Caco-2 (cell line): ENCODE results near the gene CTXN1. TPM values are rescaled to one million over a fixed set of nuclear protein-coding genes. Genes with fewer than 3 reads are reported as not detected.
"Not testable (repeated sequence)": the region's sequence is repeated elsewhere in the genome, so short reads cannot be mapped to it uniquely, and the experiment has no call there.

Source experiments
- BruUV-seq: library from RNA; stranded (reverse); fragments of 400-500 nt; replicated peaks from 2 replicates; lab custom pipeline; 2021; lab: Mats Ljungman, UMichigan
- CTCF ChIA-PET: fragments of 300-600 bp; sonication (Branson Sonifier 250); formaldehyde crosslinking; loops from one replicate; lab custom pipeline; 2022; ENCODE audit warnings: antibody characterized with exemption; lab: Charles Lee
- POLR2A ChIA-PET: fragments of 300-600 bp; sonication (Branson Sonifier 250); formaldehyde crosslinking; loops from one replicate; lab custom pipeline; 2022; ENCODE audit warnings: antibody characterized with exemption; lab: Charles Lee
- DNase-seq, 2 experiments: peaks; one replicate each; pipeline versions ENCODE4 v3.0.0 to v3.0.0-alpha.2; 2020 to 2022
- H3K27me3 ChIP-seq: replicated peaks from 2 replicates; pipeline ENCODE4 v1.6.0; 2011; ENCODE audit warnings: low read length; ENCODE audit not compliant: control insufficient read depth, insufficient read depth
- H3K36me3 ChIP-seq: 2 replicates; pipeline ENCODE4 v1.5.1; 2011; ENCODE audit warnings: low read length; ENCODE audit not compliant: control insufficient read depth, insufficient read depth
- H3K4me1 ChIP-seq: fragments of 250-450 bp; sonication (Bioruptor Pico); 2 replicates; pipeline ENCODE4 v1.5.1; 2020; ENCODE audit warnings: mild to moderate bottlenecking
- H3K4me3 ChIP-seq: 2 replicates; pipeline ENCODE4 v1.5.1; 2011; ENCODE audit warnings: low read depth, mild to moderate bottlenecking, control low read depth, low read length
- H3K9me3 ChIP-seq: fragments of 250-450 bp; sonication (Bioruptor Pico); 2 replicates; pipeline ENCODE4 v1.5.1; 2020; ENCODE audit warnings: mild to moderate bottlenecking, moderate library complexity
- H3K27ac Mint-ChIP-seq: one replicate; pipeline ENCODE4 v1.8.0; 2022; ENCODE audit warnings: mixed read lengths; ENCODE audit not compliant: unreplicated experiment
- H3K27me3 Mint-ChIP-seq: one replicate; pipeline ENCODE4 v1.8.0; 2022; ENCODE audit warnings: mixed read lengths; ENCODE audit not compliant: insufficient read depth, unreplicated experiment
- H3K36me3 Mint-ChIP-seq: one replicate; pipeline ENCODE4 v1.8.0; 2022; ENCODE audit warnings: mild to moderate bottlenecking, mixed read lengths; ENCODE audit not compliant: insufficient read depth, unreplicated experiment
- H3K4me1 Mint-ChIP-seq: one replicate; pipeline ENCODE4 v1.8.0; 2022; ENCODE audit warnings: low read depth, mixed read lengths; ENCODE audit not compliant: unreplicated experiment
- H3K4me3 Mint-ChIP-seq: one replicate; pipeline ENCODE4 v1.8.0; 2022; ENCODE audit warnings: mild to moderate bottlenecking, moderate library complexity, mixed read lengths; ENCODE audit not compliant: unreplicated experiment
- H3K9me3 Mint-ChIP-seq: one replicate; pipeline ENCODE4 v1.8.0; 2022; ENCODE audit warnings: mixed read lengths; ENCODE audit not compliant: unreplicated experiment
- CTCF ChIP-seq, 2 experiments: fragments of 200-600 bp in 1 of 2; IDR thresholded peaks; 1 replicate in 1 of 2; 2 replicates in 1 of 2; pipeline versions ENCODE4 v1.5.1 to v1.8.0; 2011 to 2022; ENCODE audit warnings: antibody characterized with exemption in 1 of 2, control low read depth in 1 of 2, inconsistent platforms in 1 of 2, low read depth in 1 of 2, low read length in 1 of 2, mild to moderate bottlenecking in 1 of 2, moderate library complexity in 1 of 2; ENCODE audit not compliant: insufficient read depth in 1 of 2, severe bottlenecking in 1 of 2, unreplicated experiment in 1 of 2
- intact Hi-C: fragments of 100-400 bp; cut with micrococcal nuclease; formaldehyde crosslinking; loops from one replicate; pipeline ENCODE4 v1.10.0; 2022; ENCODE audit not compliant: unreplicated experiment
- total RNA-seq: library from RNA; stranded (reverse); gene quantifications from 2 replicates; pipeline ENCODE4 v1.2.3, GENCODE V29; 2022

The CTXN1 gene
- total RNA-seq, 1 experiment from 2014 or later: 7.4 TPM

GRCh38 chr19:7919610-7920518 lies 6.1 kb downstream of the CTXN1 start, which contains the start of gene SNAPC2:
SNAPC2 (plus strand) TSS chr19:7920338; CDS start chr19:7920367, 29 bp downstream.
- Histone ChIP-seq H3K9me3 (no peaks in the 10 kb centered on the region), H3K4me3 (peak within 1 kb of the TSS; percentile 63), H3K27me3 (no peaks in the 10 kb centered on the region), H3K4me1 (peaks cover 16% of the 10 kb centered on the region), H3K36me3 (no peaks in the 10 kb centered on the region)
- no peaks in the 10 kb centered on the region for H3K27me3 Mint-ChIP-seq
- no peak for TF ChIP-seq CTCF (IDR thresholded peaks at IDR 0.05; ENCODE audit: insufficient read depth in 1 of 2, low read depth in 1 of 2, low read length in 1 of 2, severe bottlenecking in 1 of 2, unreplicated experiment in 1 of 2)
- peaks cover 31% of the 10 kb centered on the region for H3K36me3 Mint-ChIP-seq
- H3K9me3 Mint-ChIP-seq: no peaks in the 10 kb centered on the region
- intact Hi-C loops: loop anchor here (1.0 kb wide), 1 partner anchor 51 kb away; no protein-coding TSS in a partner anchor
- DNase-seq: peak; percentile 96
- peaks cover 7% of the 10 kb centered on the region for H3K4me1 Mint-ChIP-seq
- BruUV-seq: TSS peak; percentile 41
- ChIA-PET CTCF (interaction anchor here (0.6 to 3.6 kb wide), 16 partner anchors 8 to 266 kb away, joined by 3 to 50 read pairs (median 6); partner anchors contain the start of genes MAP2K7 and TIMM44), POLR2A (interaction anchor here (0.6 to 2.3 kb wide), 9 partner anchors 9 to 398 kb away, joined by 3 to 69 read pairs (median 8); partner anchors contain the start of genes ELAVL1, LRRC8E, MAP2K7 and MCOLN1)
- peak within 1 kb of the TSS; percentile 87 for H3K4me3 Mint-ChIP-seq
- H3K27ac Mint-ChIP-seq: peak within 1 kb of the TSS; percentile 83

GRCh38 chr19:7918615-7919421 lies 7.1 kb downstream of the CTXN1 start:
- Histone ChIP-seq H3K9me3 (no peaks in the 10 kb centered on the region), H3K36me3 (no peaks in the 10 kb centered on the region), H3K4me1 (peaks cover 16% of the 10 kb centered on the region), H3K4me3 (peak overlapping the region; percentile 63; the same call in 1 of the 2 replicates), H3K27me3 (no peaks in the 10 kb centered on the region)
- no peaks in the 10 kb centered on the region for H3K9me3 Mint-ChIP-seq
- POLR2A ChIA-PET: interaction anchor here (0.6 to 2.2 kb wide), 2 partner anchors 15 to 31 kb away, joined by 8 to 69 read pairs; partner anchors contain the start of genes LRRC8E and MAP2K7
- no peaks in the 10 kb centered on the region for H3K27me3 Mint-ChIP-seq
- H3K4me1 Mint-ChIP-seq: peaks cover 7% of the 10 kb centered on the region
- BruUV-seq: no TSS peak
- DNase-seq: no peak
- H3K36me3 Mint-ChIP-seq: peaks cover 28% of the 10 kb centered on the region
- intact Hi-C loops: no loop called here
- no peak for TF ChIP-seq CTCF (IDR thresholded peaks at IDR 0.05; ENCODE audit: insufficient read depth in 1 of 2, low read depth in 1 of 2, low read length in 1 of 2, severe bottlenecking in 1 of 2, unreplicated experiment in 1 of 2)
- no peak overlapping the region for H3K27ac Mint-ChIP-seq
- H3K4me3 Mint-ChIP-seq: peak overlapping the region; percentile 87
- CTCF ChIA-PET: interaction anchor here (1.2 to 3.6 kb wide), 6 partner anchors 8 to 66 kb away, joined by 4 to 50 read pairs (median 20); partner anchors contain the start of genes CTXN1, MAP2K7 and TIMM44

DNA sequence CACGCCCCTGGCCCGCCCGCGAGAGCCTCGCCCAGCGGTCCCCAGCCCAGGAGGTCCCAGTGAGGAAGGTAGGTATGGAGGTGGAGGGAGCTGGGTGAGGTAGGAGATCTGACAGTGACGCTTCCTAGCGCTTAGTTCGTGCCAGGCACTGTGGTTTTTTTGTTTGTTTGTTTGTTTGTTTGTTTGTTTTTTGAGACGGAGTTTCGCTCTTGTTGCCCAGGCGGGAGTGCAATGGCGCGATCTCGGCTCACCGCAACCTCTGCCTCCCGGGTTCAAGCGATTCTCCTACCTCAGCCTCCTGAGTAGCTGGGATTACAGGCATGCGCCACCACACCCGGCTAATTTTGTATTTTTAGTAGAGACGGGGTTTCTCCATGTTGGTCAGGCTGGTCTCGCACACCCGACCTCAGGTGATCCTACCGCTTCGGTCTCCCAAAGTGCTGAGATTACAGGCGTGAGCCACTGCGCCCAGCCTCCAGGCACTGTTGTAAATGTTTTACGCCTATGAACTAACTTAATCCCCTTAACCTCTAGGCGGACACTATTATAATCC lies 7.8 kb downstream of the CTXN1 start:
- H3K27ac Mint-ChIP-seq, H3K4me1 Mint-ChIP-seq, intact Hi-C loops, H3K27me3 Mint-ChIP-seq, BruUV-seq, H3K9me3 ChIP-seq, DNase-seq, H3K36me3 ChIP-seq, H3K9me3 Mint-ChIP-seq, H3K27me3 ChIP-seq: not testable (repeated sequence)
- CTCF ChIA-PET: interaction anchor here (0.9 to 3.0 kb wide), 6 partner anchors 9 to 49 kb away, joined by 3 to 14 read pairs (median 5); partner anchors contain the start of genes CTXN1, MAP2K7 and TIMM44
- Mint-ChIP-seq H3K36me3 (peaks cover 26% of the 10 kb centered on the region), H3K4me3 (peak overlapping the region; percentile 87)
- peak overlapping the region; percentile 58 for H3K4me3 ChIP-seq
- POLR2A ChIA-PET: interaction anchor here (0.8 to 1.0 kb wide), 2 partner anchors 15 to 26 kb away, joined by 3 to 4 read pairs; partner anchors contain the start of gene MAP2K7
- peaks cover 16% of the 10 kb centered on the region for H3K4me1 ChIP-seq
